ENCODE results near the gene UNC13A.

Gene UNC13A

DNA sequence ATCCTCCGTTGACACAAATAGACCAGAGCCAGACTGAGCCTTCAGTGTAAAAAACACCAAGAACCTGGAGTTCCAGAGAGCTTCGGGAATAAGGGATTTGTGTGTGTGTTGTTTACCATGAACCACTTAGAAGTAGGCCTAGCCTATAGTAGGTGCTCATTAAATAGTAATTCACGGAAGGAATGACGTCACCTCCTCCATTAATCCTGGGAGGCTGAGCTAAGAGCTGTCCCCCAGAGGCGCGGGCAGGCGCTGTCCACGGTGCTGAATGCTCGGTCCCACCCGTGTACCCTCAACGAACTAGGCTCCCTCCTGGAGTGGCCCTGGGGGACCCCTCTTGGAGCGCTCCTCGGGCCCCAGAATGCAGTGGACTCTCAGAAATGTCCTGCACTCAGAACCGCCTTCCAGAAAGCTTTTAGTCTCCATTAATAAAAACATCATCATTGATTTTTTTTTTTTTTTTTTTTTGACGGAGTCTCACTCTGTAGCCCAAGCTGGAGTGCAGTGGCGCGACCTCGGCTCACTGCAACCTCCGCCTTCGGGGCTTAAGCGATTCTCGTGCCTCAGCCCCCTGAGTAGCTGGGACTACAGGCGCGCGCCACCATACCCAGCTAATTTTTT is 6.5 kb downstream of the UNC13A start (continued):
- no peak for TF ChIP-seq CREB5 (CRISPR knock-in tag; IDR thresholded peaks at IDR 0.05; ENCODE audit: low read depth)
- no peak for TF ChIP-seq PPARA (CRISPR knock-in tag; IDR thresholded peaks at IDR 0.05; ENCODE audit: borderline replicate concordance)
- no peak for TF ChIP-seq BACH2 (CRISPR knock-in tag; IDR thresholded peaks at IDR 0.05; ENCODE audit: borderline replicate concordance)

DNA sequence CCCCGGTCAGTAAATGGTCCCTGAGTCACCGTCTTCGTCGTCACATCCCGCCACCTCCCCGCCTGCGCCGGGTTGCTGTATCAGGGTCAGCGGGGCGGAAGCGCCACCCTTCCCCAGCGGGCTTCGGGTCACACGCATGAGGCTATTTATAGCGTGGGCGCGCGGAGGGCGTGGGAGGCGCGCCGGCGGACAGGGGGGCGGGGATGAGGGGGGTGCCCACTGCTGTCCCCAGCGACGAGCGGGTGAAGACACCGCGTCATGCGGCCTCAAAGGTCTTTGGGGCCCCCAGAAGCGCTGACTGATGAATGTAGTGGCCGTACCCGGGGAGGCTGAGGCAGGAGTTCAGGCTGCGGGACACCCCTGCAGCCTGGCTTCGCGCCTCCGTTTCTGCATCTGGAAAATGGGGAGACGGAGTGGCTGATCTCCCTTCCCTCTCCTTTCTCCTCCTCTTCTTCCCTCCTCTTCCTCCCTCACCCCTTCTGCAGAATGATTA is 7.9 kb downstream of the UNC13A start:
- ATAC-seq, result no peak
- no peak for TF ChIP-seq ZNF70 (CRISPR knock-in tag; IDR thresholded peaks at IDR 0.05)
- TF ChIP-seq ZFP3 (CRISPR knock-in tag; IDR thresholded peaks at IDR 0.05), result no peak
- no peak for TF ChIP-seq GLIS3 (CRISPR knock-in tag; IDR thresholded peaks at IDR 0.05)
- no peak for TF ChIP-seq ISL1 (CRISPR knock-in tag; IDR thresholded peaks at IDR 0.05)
- no peak for TF ChIP-seq ZNF565 (CRISPR knock-in tag; conservative IDR thresholded peaks at IDR 0.05; ENCODE audit: low read depth)
- no peak for TF ChIP-seq TOX (CRISPR knock-in tag; IDR thresholded peaks at IDR 0.05; ENCODE audit: borderline replicate concordance)
- no peak for TF ChIP-seq RARB (CRISPR knock-in tag; IDR thresholded peaks at IDR 0.05)
- TF ChIP-seq CSDC2 (CRISPR knock-in tag; IDR thresholded peaks at IDR 0.05), result no peak
- no peak for TF ChIP-seq SNAI2 (CRISPR knock-in tag; IDR thresholded peaks at IDR 0.05)
- TF ChIP-seq BACH2 (CRISPR knock-in tag; IDR thresholded peaks at IDR 0.05; ENCODE audit: borderline replicate concordance), result no peak
- TF ChIP-seq, protein P1, sequence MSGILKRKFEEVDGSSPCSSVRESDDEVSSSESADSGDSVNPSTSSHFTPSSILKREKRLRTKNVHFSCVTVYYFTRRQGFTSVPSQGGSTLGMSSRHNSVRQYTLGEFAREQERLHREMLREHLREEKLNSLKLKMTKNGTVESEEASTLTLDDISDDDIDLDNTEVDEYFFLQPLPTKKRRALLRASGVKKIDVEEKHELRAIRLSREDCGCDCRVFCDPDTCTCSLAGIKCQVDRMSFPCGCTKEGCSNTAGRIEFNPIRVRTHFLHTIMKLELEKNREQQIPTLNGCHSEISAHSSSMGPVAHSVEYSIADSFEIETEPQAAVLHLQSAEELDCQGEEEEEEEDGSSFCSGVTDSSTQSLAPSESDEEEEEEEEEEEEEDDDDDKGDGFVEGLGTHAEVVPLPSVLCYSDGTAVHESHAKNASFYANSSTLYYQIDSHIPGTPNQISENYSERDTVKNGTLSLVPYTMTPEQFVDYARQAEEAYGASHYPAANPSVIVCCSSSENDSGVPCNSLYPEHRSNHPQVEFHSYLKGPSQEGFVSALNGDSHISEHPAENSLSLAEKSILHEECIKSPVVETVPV (CRISPR knock-in tag; IDR thresholded peaks at IDR 0.05), result no peak
- TF ChIP-seq, protein P2, sequence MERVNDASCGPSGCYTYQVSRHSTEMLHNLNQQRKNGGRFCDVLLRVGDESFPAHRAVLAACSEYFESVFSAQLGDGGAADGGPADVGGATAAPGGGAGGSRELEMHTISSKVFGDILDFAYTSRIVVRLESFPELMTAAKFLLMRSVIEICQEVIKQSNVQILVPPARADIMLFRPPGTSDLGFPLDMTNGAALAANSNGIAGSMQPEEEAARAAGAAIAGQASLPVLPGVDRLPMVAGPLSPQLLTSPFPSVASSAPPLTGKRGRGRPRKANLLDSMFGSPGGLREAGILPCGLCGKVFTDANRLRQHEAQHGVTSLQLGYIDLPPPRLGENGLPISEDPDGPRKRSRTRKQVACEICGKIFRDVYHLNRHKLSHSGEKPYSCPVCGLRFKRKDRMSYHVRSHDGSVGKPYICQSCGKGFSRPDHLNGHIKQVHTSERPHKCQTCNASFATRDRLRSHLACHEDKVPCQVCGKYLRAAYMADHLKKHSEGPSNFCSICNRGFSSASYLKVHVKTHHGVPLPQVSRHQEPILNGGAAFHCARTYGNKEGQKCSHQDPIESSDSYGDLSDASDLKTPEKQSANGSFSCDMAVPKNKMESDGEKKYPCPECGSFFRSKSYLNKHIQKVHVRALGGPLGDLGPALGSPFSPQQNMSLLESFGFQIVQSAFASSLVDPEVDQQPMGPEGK (CRISPR knock-in tag; IDR thresholded peaks at IDR 0.05; ENCODE audit: borderline replicate concordance), result no peak

DNA sequence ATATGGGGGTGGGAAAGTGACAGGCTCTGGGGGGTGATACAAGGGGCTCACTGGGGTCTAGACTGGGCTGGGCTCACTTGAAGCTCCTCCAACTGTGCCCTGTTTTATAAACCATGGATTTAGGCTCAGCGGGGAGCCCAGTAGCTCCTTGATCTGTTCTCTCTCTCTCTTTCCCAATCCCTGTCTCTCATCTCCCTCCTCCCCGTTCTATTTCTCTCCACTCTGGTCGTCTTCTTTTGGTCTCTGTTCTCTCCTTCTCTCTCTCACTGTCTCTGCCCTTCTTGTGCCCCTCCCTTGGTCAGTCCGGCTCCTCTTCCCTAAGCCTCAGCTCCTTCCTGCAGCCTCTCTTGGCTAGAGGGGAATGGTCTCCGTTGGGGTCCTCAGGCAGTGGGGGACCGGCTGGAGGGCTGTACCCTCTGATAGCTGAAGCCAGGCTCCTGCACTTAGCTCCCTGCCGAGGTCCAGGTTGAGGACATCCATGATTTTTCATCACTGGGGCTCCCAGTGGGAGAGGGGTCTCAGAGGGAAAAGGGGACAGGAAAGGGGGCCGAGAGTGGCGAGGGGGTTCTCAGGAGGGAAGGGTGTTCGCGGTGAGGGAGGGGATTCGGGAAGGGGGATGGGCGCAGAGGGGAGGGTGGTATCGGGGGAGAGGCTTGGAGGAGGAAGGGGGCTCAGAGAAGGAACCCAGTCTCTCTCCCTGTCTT is 8.5 kb downstream of the UNC13A start:
- no peak for ATAC-seq
- TF ChIP-seq ZFP30 (CRISPR knock-in tag; IDR thresholded peaks at IDR 0.05) (no peak), ZNF70 (CRISPR knock-in tag; IDR thresholded peaks at IDR 0.05) (no peak), CREB5 (CRISPR knock-in tag; IDR thresholded peaks at IDR 0.05; ENCODE audit: low read depth) (no peak), GLIS3 (CRISPR knock-in tag; IDR thresholded peaks at IDR 0.05) (no peak), TCF4 (CRISPR knock-in tag; IDR thresholded peaks at IDR 0.05; ENCODE audit: borderline replicate concordance) (no peak), BACH2 (CRISPR knock-in tag; IDR thresholded peaks at IDR 0.05; ENCODE audit: borderline replicate concordance) (no peak), PPARA (CRISPR knock-in tag; IDR thresholded peaks at IDR 0.05; ENCODE audit: borderline replicate concordance) (no peak), ARNTL (CRISPR knock-in tag; IDR thresholded peaks at IDR 0.05; ENCODE audit: borderline replicate concordance, low read depth) (no peak), CSDC2 (CRISPR knock-in tag; IDR thresholded peaks at IDR 0.05) (no peak), ZFP3 (CRISPR knock-in tag; IDR thresholded peaks at IDR 0.05) (no peak), TOX (CRISPR knock-in tag; IDR thresholded peaks at IDR 0.05; ENCODE audit: borderline replicate concordance) (no peak), RARB (CRISPR knock-in tag; IDR thresholded peaks at IDR 0.05) (no peak), POU6F1 (CRISPR knock-in tag; IDR thresholded peaks at IDR 0.05; ENCODE audit: borderline replicate concordance, low read depth) (no peak), ZNF565 (CRISPR knock-in tag; conservative IDR thresholded peaks at IDR 0.05; ENCODE audit: low read depth) (no peak)
- TF ChIP-seq, protein P2 (CRISPR knock-in tag; IDR thresholded peaks at IDR 0.05; ENCODE audit: borderline replicate concordance), result no peak
- TF ChIP-seq, protein P1 (CRISPR knock-in tag; IDR thresholded peaks at IDR 0.05), result no peak
